Uterus (tissue), 4 donors: ENCODE results near the gene RAP1GAP. TPM values are rescaled to one million over a fixed set of nuclear protein-coding genes. Genes with fewer than 3 reads are reported as not detected.

Experiments
- DNase-seq, 2 donors: peaks; one replicate each; pipeline ENCODE4 v3.0.0-alpha.2; 2019 to 2020
- H3K27ac ChIP-seq, 2 donors: fragments of 200-600 bp; sonication (generic); 1 replicate in 1 of 2; 2 replicates in 1 of 2; pipeline ENCODE4 v1.5.1; 2016 to 2018
- H3K27me3 ChIP-seq, 2 donors: fragments of 200-600 bp; sonication (generic); one replicate each; pipeline ENCODE4 v1.5.1; 2018 to 2019; ENCODE audit warnings: control low read depth in 1 of 2
- H3K36me3 ChIP-seq, 2 donors: fragments of 200-600 bp; sonication (generic); one replicate each; pipeline ENCODE4 v1.5.1; 2019; ENCODE audit warnings: control low read depth in 1 of 2
- H3K4me1 ChIP-seq, 2 donors: fragments of 200-600 bp; sonication (generic); one replicate each; pipeline ENCODE4 v1.5.1; 2018 to 2019; ENCODE audit warnings: control low read depth in 1 of 2
- H3K4me3 ChIP-seq, 2 donors: fragments of 200-600 bp; sonication (generic); 1 replicate in 1 of 2; 2 replicates in 1 of 2; pipeline ENCODE4 v1.5.1; 2018 to 2019; ENCODE audit warnings: mild to moderate bottlenecking in 1 of 2
- H3K9me3 ChIP-seq, 2 donors: fragments of 200-600 bp; sonication (generic); one replicate each; pipeline ENCODE4 v1.5.1; 2019; ENCODE audit warnings: control low read depth in 1 of 2
- CTCF ChIP-seq, 4 experiments: fragments of 200-600 bp in 2 of 4; fragments of 450-650 bp in 2 of 4; sonication (generic) in 2 of 4; IDR thresholded peaks; one replicate each; pipeline ENCODE4 v1.5.1; 2016 to 2019; ENCODE audit warnings: antibody characterized with exemption in 4 of 4, mild to moderate bottlenecking in 2 of 4, moderate library complexity in 1 of 4
- POLR2A ChIP-seq, 2 donors: fragments of 450-650 bp; IDR thresholded peaks; one replicate each; pipeline ENCODE4 v1.6.1; 2016; ENCODE audit warnings: antibody characterized with exemption in 2 of 2, mild to moderate bottlenecking in 1 of 2, moderate library complexity in 1 of 2
- intact Hi-C: fragments of 100-400 bp; cut with DNase I; formaldehyde crosslinking; loops from one replicate; pipeline ENCODE4 v1.15.1; 2023; ENCODE audit warnings: low total_unique reads
- total RNA-seq, 4 donors: library from RNA; depleted of rRNA in 3 of 4; stranded (reverse); fragments of >200 nt in 3 of 4; gene quantifications; one replicate each; pipeline versions ENCODE4 v1.1.0 to v1.2.4, GENCODE V29; 2014 to 2023
- donor health status: DM: yes; HTN: yes; CAD: no.

The RAP1GAP gene
- total RNA-seq, 4 donors from 2014 or later: 0.18 to 6.9 TPM; not detected in 2

GRCh38 chr1:21586846-21587601, 82.1 kb downstream of the RAP1GAP start:
- Histone ChIP-seq H3K27ac (no peak overlapping the region), H3K9me3 (no peaks in the 10 kb centered on the region), H3K36me3 (no peaks in the 10 kb centered on the region), H3K4me3 (no peak overlapping the region), H3K4me1 (no peaks in the 10 kb centered on the region), H3K27me3 (no peaks in the 10 kb centered on the region)
- intact Hi-C loops: no loop called here
- DNase-seq: peak; percentile 21 to 56
- TF ChIP-seq POLR2A (IDR thresholded peaks at IDR 0.05): no peak
- no peak for TF ChIP-seq CTCF (IDR thresholded peaks at IDR 0.05)

- Histone ChIP-seq H3K36me3 (no peaks in the 10 kb centered on the region), H3K9me3 (no peaks in the 10 kb centered on the region), H3K27me3 (no peaks in the 10 kb centered on the region), H3K27ac (no peak overlapping the region), H3K4me1 (no peaks in the 10 kb centered on the region), H3K4me3 (no peak overlapping the region)
- intact Hi-C loops: no loop called here
- DNase-seq: no peak
- TF ChIP-seq CTCF (IDR thresholded peaks at IDR 0.05) (no peak), POLR2A (IDR thresholded peaks at IDR 0.05) (no peak)
These were observed 82.9 kb downstream of the RAP1GAP start for GRCh38 chr1:21586222-21586621.

- Histone ChIP-seq H3K4me1 (no peaks in the 10 kb centered on the region), H3K4me3 (no peak overlapping the region), H3K27ac (no peak overlapping the region), H3K27me3 (no peaks in the 10 kb centered on the region), H3K36me3 (no peaks in the 10 kb centered on the region), H3K9me3 (no peaks in the 10 kb centered on the region)
- intact Hi-C loops: no loop called here
- TF ChIP-seq CTCF (IDR thresholded peaks at IDR 0.05): no peak
- TF ChIP-seq POLR2A (IDR thresholded peaks at IDR 0.05): no peak
- DNase-seq: no peak
These were observed 84.1 kb downstream of the RAP1GAP start for GRCh38 chr1:21585037-21585436.

GRCh38 chr1:21584096-21584495, 85.1 kb downstream of the RAP1GAP start:
- no peaks in the 10 kb centered on the region for H3K27me3 ChIP-seq

More at GRCh38 chr1:21584096-21584495, 85.1 kb downstream of the RAP1GAP start:
- Histone ChIP-seq H3K36me3 (no peaks in the 10 kb centered on the region), H3K27ac (no peak overlapping the region), H3K9me3 (no peaks in the 10 kb centered on the region), H3K4me3 (no peak overlapping the region), H3K4me1 (no peaks in the 10 kb centered on the region)
- no peak for DNase-seq
- intact Hi-C loops: no loop called here
- TF ChIP-seq CTCF (IDR thresholded peaks at IDR 0.05) (no peak), POLR2A (IDR thresholded peaks at IDR 0.05) (no peak)
